Cardiac septum (tissue), 1 donor: ENCODE results near the gene ESPNL. TPM values are rescaled to one million over a fixed set of nuclear protein-coding genes. Genes with fewer than 3 reads are reported as not detected.

Experiments used
- DNase-seq: peaks from one replicate; pipeline ENCODE4 v3.0.0-alpha.2; 2020; ENCODE audit warnings: low spot score
- intact Hi-C: fragments of 100-400 bp; cut with DNase I; formaldehyde crosslinking; loops from one replicate; pipeline ENCODE4 v1.14.0; 2022
- total RNA-seq: library from RNA; stranded (reverse); fragmentation: NEBNext Ultra II Directional; extraction: Animal tissue kit (Norgen Biotek cat#: 25700); gene quantifications from one replicate; pipeline ENCODE4 v1.2.1, GENCODE V29; 2021
- donor health status: DM: no; HTN: no; CAD: no.

ESPNL gene
- total RNA-seq, 1 donor from 2014 or later, result 0.08 TPM

DNA sequence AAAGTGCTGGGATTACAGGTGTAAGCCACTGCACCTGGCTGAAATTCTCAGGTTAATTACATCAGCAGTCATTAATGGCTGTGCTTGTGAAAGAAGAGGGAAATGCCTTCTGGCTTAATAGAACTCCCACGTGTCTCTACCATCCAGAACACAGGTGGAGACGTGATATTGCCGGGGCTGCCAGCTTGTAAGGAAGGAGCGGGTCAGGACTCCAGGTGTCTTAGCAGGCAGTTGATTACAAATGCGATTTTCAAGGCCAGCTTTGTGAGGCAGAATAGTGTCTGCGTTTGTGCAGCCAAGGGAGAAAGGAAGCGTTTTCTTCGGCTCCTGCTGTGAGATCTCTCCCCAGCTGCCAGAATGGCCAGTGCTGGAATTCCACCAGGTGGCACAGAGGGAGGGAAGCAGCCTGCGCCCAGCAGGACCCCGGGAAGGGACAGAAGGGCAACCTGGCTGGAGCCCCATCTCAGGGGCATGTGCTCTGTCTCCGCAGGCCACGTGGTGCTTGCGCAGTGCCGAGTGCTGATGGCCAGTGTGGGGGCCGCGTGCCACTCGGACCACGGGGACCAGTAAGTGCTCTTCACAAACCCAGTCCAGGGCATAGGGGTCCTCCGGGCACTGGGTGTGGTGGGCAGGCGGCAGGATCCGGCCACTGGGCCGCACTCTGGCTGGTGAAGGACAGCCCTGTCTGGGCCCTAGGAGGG is 3.7 kb upstream of the ESPNL start:
- no peak for DNase-seq
- intact Hi-C loops, result no loop called here

DNA sequence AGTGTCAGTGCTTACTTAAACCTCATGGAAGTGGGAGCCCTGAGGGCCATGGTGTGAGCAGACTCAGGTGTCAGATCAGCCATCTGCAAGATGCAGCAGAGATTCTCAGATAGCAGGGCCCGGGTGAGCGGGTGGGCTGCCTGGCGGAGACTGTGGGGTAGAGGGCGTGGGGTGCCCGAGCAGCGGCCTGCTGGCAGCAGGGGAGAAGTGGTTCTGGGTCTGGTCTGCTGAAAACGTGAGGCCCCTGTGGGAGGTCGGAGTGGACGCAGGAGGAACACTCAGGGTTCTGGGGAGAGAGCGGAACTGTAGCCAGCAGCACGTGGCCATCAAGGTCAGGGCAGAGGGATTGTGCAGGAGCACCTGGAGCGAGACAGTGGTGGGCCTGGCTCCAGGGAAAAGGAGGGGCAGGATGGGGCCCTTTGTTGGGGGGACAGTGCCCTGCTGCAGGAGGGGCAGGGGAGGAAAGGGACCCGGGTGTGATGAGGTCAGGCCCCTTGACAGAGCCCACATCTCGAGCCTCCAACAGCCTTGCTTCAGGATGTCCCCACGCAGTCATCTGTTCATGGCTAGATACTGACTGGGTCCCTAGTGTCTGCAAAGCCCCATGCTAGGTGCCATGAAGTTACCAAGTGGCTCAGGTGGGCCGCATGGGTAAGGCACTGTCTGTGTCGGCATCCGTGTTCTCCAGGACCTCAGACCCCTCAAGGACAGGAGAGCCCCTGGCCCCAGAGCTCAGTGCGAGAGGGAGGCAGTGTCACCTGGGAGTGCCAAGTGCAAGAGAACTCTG is 2.7 kb upstream of the ESPNL start:
- no peak for DNase-seq
- intact Hi-C loops, result no loop called here

DNA sequence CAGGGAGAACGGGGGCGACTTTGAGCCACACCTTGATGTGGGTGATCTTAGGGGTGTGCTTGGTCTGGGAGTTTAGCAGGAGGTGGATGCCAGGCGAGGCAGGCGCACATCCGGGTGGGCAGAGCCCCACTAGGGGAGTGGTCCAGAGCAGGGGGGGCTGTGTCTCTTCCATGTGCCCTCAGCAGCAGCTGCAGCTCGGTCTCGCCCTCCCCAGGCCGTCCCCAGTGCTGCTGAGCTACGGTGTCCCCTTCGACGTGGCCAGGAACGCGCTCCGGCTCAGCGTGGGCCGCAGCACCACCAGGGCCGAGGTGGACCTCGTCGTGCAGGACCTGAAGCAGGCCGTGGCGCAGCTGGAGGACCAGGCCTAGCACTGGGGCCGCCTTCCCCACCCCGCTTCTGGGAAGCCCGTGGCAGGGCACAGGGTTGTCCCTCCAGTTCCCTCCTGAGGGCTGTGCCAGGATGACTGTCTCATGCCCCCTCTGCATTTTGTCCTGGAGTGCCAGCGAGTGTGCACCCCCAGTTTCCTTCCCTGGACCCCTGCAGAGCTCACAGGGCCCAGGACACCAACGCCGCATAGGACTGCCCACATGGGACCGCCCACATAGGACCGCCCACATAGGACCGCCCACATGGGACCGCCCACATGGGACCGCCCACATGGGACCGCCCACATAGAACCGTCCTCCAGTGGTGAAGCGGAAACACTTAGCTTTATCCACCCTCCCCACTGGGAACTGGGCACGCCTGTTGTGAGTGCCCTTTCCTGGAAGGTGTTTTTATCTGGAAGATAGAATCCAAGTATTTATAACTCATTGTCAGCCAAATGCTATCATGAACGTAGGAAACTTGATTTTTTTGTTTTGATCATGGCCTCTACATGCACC is 1.9 kb upstream of the ESPNL start:
- intact Hi-C loops, result no loop called here
- no peak for DNase-seq

DNA sequence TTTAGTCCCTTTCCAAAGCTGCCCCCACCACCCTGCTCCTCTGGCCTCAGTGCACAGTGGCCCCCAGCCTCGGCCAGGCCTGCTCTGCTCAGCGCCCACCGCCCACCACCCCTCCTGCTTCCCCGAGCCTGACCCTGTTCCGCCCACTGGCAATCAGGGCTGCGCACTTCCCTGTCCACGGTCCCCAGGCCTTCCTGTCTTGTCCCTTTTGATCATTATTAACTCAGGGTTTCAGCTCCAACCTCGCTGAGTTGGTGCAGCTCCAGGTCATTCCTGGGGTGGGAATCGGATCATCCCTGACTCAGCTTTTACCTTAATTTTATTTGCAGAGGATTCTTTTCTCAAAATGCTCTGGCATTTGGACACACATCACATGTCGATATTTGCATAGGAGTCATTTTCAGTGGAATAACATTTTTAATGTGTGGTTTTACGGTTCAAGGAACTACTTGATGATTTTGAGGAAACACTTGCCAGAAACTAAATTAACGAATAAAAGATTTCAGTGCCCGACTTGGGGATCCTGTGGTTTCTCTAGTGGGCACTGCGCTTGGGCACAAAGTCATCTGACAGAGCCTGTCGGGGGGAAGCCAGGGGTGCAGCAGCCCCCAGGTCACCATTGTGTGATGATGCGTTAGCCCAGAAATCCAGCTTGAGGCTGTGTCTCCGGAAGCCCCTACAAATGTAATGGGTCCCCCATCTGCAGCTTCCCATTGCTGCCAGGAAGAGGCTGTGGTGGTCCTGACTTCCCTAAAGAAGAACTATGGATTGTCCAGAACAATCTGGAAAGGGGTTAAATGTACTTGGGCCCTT is 1.0 kb upstream of the ESPNL start:
- DNase-seq, result no peak
- intact Hi-C loops, result no loop called here

DNA sequence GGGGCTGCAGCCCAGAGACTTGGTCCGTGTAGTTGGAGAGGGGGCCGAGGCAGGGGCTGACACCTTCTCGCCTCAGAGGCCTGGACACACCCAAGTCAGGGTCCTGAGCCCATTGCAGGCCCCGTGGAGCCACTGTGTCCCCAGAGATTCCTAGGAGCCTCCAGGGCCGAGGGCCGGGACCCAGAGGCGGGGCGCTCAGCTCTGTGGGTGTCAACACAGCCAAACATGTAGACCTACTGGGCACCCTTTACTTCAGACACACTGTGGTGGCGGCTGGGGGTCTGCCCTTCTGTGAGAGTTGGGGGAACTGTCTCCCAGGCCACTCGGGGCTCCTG is 459 bp upstream of the ESPNL start:
- DNase-seq, result no peak
- intact Hi-C loops, result no loop called here

DNA sequence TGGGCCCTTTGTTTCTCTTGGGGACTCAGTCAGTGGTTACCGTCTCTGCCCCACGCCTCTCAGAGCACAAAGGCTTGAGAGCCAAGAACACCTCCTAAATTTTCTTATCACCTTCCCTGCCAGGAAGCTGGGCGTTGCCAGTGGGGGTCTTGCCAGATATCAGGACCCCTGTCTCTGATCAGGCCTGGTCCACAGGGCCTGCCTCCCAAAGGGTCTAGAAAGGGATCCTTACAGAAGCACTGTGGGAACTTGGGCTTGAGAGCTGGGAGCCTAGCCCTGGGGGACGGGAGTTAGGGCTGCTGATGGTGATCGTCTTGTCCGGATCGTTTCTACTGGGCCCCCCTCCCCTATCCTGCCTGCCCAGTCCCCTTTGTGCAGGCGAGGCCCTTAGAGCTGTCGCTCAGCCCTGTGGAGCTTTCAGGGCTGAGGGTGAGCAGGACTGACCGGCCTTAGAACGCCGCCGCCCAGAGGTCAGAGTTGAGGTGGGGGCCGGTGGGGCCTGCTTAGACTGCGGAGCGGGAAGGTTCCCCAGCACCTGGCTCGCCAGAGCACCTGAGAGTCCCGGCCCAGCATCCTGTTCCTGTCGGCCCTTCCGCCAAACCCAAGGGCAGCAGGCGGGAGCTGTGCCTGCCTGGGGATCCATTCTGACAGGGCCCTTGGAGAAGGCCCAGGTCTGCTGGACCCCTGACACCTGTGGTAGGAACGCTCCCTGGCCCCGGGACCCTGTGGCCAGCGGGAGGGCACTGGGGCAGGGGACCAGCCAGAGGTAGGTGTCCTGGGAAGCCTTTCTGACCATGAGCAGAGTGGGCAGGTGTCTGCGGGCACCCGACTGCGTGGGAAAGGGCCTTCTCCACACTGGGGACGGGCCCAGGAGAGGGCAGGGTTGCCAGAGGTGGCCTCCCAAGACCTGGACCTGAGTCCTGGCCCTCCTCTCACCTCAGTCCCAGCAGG is 956 bp downstream of the ESPNL start:
- intact Hi-C loops, result no loop called here
- DNase-seq, result no peak

DNA sequence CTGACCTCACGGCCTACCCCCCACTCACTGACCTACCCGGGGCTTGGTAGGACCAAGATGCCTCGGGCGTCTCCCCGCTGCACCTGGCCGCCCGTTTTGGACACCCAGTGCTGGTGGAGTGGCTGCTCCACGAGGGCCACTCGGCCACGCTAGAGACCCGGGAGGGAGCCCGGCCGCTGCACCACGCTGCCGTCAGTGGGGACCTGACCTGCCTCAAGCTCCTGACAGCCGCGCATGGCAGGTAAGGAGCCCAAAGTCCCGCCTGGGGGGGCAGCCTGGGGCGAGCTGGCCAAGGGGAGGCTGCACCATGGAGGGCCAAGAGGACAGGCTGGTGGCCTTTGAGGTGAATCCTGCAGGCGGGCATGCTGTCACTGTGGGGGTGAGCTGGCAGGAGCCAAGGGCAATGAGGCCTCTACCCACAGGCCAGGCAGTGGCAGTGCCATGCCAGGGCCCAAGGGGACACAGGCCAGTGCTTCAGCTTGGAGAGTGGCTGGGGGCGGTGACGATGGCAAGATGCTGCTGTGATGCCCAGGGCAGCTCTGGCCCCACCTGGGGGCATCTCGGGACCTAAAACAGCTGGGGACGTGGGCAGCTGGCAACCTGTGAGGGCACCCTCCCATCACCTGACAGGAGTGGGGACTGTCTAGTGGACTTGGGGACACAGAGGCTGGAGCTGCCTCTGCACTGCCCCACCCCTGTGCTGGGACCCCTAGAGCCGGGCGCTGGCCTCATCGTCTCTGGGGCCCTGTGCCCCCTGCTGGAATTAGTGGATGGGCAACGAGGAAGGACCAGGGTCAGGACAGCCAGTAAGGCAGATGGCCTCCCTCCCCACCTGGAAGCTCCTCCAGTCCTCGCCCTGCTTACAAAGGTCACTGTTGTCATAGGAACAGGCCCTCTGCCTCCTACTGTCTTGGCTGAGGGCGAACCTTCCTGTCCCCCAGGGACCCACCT is 2.0 kb downstream of the ESPNL start:
- DNase-seq, result no peak
- intact Hi-C loops, result no loop called here

DNA sequence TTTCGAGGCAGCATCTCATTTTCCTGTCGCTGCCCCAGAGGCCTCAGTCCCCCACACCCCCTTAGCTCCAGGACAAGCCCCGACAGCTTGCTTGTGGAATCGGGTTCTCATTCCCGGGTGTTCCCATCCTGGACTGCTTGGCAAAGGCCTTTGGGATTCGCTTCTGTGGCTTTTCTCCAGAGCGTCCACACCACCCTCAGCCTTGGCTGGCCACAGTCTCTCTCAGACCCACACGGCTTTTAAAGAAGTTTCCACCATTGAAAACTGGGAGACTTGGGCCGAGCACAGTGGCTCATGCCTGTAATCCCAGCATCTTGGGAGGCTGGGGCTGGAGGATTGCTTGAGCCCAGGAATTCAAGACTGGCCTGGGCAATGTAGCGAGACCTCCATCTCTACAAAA is 2.7 kb downstream of the ESPNL start:
- intact Hi-C loops, result no loop called here
- no peak for DNase-seq

DNA sequence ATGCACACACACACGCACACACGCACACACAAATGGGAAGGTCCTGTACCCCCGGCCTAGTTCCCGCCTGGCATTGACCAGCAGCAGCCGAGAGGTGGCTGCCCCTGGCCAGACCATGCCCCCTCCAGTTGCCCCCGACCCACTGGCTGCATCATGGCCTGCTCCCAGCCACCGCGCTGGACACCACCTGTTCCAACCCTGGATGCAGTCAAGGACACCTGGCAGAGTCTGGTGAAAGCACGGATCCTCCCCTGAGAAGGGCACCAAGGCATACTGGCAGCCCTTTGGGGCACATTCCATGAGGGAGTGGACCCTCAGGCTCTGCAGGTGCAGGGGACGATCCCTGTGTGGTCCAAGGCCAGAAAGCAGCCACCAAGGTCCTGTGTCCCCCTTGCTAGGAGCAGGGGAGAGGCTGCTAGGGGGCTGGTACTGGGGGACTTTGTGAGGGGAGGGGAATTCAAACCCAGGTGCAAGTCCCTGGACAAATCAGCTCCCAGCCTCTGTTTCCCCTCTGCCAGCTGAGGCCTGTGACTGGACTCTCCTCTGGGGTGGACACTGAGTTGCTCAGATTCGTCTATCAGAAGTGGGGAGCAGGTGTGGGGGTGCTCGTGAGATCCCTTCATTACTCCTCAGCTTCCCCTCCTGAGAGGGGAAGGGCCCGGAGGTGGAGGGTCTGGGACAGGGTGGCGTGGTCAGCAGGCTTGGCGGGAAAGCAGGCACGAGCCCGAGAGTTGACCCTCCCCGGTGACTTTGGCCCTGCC is 3.5 kb downstream of the ESPNL start:
- peak; percentile 63 for DNase-seq
- intact Hi-C loops, result no loop called here

DNA sequence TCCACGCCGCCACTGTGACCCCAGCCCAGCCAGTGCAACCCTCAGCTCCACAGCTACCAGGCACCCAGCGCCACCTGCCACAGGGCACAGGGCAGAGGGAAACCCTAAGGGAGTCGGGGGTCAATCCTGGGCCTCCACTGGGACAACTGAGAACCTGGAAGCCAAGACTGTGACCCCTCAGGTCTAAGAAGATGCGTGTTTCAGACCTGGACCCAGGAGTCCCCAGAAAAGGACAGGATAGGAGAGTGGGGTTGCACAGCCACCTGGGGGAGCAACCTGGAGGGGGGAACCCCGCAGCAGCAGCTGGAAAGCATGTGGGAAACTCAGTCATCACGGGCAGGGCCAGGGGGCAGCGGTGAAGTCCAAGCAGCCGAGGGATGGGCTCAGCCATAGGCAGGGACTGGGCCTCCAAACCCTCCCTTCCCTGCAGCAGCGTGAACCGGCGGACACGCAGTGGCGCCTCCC is 4.1 kb downstream of the ESPNL start:
- intact Hi-C loops, result no loop called here
- no peak for DNase-seq

DNA sequence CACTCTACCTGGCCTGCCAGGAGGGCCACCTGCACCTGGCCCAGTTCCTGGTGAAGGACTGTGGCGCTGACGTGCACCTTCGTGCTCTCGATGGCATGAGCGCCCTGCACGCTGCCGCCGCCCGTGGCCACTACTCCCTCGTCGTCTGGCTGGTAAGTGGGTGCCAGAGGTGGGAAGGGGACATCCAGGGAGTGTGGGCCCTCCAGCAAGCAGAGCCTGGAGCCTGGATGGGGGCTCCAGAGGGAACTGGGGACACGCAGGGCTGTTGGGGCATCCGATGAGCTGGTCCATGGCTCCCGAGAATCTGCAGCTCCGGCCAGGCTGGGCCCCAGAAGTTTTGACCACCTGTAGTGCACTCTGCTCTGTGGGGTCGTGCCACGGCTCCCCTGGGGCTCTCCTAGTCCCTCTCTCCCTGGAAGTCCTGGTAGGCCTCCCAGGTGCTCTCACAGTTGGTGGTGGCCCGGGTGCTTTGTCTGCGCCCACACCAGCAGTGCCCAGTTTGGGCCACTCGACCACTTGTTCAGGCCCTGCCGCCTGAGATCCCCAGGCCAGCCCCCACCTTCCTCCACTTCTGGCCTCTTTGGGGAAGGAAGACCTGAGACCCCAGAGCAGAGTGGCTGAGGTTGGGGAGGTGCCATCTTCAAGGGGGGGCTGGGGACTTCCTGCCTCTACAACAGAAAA is 4.7 kb downstream of the ESPNL start:
- peak; percentile 68 for DNase-seq
- intact Hi-C loops, result no loop called here

DNA sequence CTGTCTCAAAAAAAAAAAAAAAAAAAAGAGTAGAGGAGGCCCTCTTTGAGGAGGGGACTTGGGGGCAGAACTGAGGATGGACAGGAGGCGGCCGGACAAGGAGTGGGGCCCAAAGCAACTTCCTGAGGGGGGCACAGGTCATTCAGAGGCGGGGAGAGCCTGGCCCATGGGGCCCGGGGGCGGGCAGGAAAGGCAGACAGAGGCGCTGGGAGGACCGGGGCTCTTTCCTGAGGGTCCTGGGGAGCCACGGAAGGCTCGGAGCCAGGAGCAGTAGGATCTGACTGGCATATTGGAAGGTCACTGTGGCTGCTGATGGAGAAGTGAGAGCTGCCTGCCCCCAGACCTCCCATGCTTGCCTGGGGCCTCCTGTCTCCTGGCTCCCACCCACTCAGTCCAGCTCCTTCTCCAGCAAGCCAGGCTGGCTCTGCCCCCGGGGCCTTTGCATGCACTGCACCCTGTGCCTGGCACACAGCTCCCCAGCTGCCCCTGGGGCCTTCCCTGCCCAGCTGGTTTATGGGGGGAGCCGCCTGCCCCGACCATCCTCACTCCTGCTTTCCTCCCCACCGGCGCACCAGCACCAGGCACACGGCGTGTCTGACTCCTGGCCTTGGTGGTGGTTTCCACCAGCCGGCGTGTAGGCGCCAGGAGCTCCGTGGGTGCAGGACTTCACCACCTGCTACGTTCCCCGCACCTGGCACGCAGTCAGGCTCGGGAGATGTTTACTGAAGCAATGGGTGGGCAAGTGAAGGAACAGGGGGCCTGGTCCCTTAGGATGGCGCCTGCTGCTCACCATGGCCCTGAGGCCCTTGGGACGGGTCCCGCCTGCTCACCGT is 5.6 kb downstream of the ESPNL start:
- DNase-seq, result peak; percentile 77
- intact Hi-C loops, result no loop called here

DNA sequence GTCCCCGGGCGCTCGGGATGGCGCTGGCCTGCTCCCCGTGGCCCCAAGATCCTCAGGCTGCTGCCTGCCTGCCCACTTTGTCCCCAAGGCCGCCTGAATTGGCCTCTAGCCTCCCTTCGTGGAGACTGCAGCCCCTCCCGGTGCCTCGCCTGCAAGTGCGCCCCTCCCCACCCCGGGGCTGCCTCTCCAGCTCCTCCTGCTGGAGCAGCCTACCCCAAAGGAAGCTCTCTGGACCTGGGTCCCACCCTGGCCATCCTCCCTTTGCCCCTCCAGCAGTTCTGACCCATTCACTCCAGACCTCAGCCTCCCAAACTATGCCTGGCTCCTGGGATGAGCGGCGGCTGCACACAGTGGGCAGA is 6.2 kb downstream of the ESPNL start:
- intact Hi-C loops, result no loop called here
- no peak for DNase-seq

DNA sequence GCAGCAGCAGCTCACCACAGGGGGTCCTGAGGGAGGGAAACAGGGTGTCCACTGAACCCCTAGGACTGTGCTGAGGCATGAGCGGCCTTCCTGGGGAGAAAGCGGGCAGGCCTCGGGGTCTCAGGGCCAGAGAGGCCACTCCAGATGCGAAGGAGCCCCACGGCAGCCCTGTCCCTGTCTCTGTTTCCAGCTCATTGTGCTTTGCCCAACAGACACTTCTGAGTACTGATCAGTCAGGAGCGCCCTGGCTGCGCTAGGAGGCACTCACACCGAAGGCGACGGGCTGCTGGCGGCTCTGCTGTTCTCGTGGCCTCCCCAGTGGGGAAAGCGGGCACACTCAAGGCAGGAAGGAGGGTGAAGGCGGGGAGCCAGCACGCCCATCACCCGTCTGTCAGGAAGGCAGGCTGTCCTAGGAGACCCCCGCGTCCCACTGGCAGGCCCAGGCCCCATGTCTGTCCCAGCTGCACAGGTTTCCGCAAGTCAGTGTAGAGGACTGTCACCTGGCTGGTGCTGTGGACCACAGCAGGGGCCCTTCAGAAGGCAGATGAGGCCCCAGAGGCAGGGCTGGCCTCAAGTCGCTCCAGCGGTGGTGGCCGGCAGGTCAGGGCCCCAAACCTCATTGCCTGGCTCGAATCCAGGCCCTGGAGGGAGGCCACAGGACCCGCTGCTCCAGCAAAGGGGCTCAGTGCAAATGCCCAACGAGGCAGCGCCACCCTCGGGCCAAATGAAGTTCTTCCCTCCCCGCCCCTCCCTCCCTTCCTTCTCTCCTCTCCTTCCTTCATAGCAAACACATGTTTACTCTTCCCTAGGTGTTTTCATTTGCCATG is 6.8 kb downstream of the ESPNL start:
- intact Hi-C loops, result no loop called here

More for the DNA sequence above, 6.8 kb downstream of the ESPNL start:
- peak; percentile 68 for DNase-seq
